Globus pallidus (tissue), 1 donor: ENCODE results near the gene ADAT2.
"Not testable (repeated sequence)": the region's sequence is repeated elsewhere in the genome, so short reads cannot be mapped to it uniquely, and the experiment has no call there.

ENCODE experiments used
- DNase-seq: peaks from one replicate; pipeline ENCODE4 v3.0.0-alpha.2; 2015; ENCODE audit warnings: low spot score

ADAT2 gene

GRCh38 chr6:143450453-143451371, at the start of gene ADAT2, which contains the start of gene PEX3:
Gene ADAT2 (minus strand): TSS chr6:143450695. CDS start chr6:143450658, 37 bp downstream.
Gene PEX3 (plus strand): TSS chr6:143450805. CDS start chr6:143451043, 238 bp downstream.
- peak; percentile 86 for DNase-seq

- no peak for DNase-seq
These were observed 47.9 kb upstream of the ADAT2 start for GRCh38 chr6:143498428-143498827.

GRCh38 chr6:143496974-143497373, 46.5 kb upstream of the ADAT2 start:
- DNase-seq: no peak

GRCh38 chr6:143490775-143491174, 40.3 kb upstream of the ADAT2 start:
- DNase-seq: no peak

- DNase-seq: no peak
These were observed 39.7 kb upstream of the ADAT2 start for GRCh38 chr6:143490244-143490643.

GRCh38 chr6:143486752-143487151, 36.3 kb upstream of the ADAT2 start:
- no peak for DNase-seq

- no peak for DNase-seq
These were observed 35.5 kb upstream of the ADAT2 start for GRCh38 chr6:143485967-143486366.

- no peak for DNase-seq
These were observed 32.1 kb upstream of the ADAT2 start for GRCh38 chr6:143482593-143482992.

GRCh38 chr6:143478479-143479062, 28.1 kb upstream of the ADAT2 start:
- no peak for DNase-seq

- DNase-seq: no peak
These were observed 26.1 kb upstream of the ADAT2 start for GRCh38 chr6:143476545-143476944.

GRCh38 chr6:143471822-143472221, 21.3 kb upstream of the ADAT2 start:
- no peak for DNase-seq

- DNase-seq: not testable (repeated sequence)
These were observed 18.3 kb upstream of the ADAT2 start for GRCh38 chr6:143468823-143469222.

GRCh38 chr6:143468026-143468425, 17.5 kb upstream of the ADAT2 start:
- no peak for DNase-seq

GRCh38 chr6:143465546-143465945, 15.1 kb upstream of the ADAT2 start:
- no peak for DNase-seq

GRCh38 chr6:143457563-143458359, 7.3 kb upstream of the ADAT2 start:
- DNase-seq: no peak

GRCh38 chr6:143451531-143451930, 1.0 kb upstream of the ADAT2 start:
- DNase-seq: no peak

- peak; percentile 2 for DNase-seq
These were observed 612 bp downstream of the ADAT2 start for GRCh38 chr6:143449714-143450452.

- no peak for DNase-seq
These were observed 1.3 kb downstream of the ADAT2 start for GRCh38 chr6:143449082-143449713.

- DNase-seq: not testable (repeated sequence)
These were observed 2.6 kb downstream of the ADAT2 start for GRCh38 chr6:143447865-143448264.

- no peak for DNase-seq
These were observed 7.4 kb downstream of the ADAT2 start for GRCh38 chr6:143443096-143443495.
